Measurements from ENCODE around the gene HTR4.

Gene HTR4

GRCh38 chr5:148607406-148607805, 46.9 kb downstream of the HTR4 start:
- no peak for DNase-seq (ENCODE audit: low spot score)

GRCh38 chr5:148606296-148606695, 48.0 kb downstream of the HTR4 start:
- no peak for DNase-seq (ENCODE audit: low spot score)

GRCh38 chr5:148599187-148599586, 55.1 kb downstream of the HTR4 start:
- DNase-seq (ENCODE audit: low spot score) = no peak

- no peak for DNase-seq (ENCODE audit: low spot score)
Observed at GRCh38 chr5:148595697-148596096, 58.6 kb downstream of the HTR4 start.

GRCh38 chr5:148586796-148587195, 67.5 kb downstream of the HTR4 start:
- no peak for DNase-seq (ENCODE audit: low spot score)

GRCh38 chr5:148585988-148586387, 68.3 kb downstream of the HTR4 start:
- DNase-seq (ENCODE audit: low spot score) = no peak

- DNase-seq (ENCODE audit: low spot score) = no peak
Observed at GRCh38 chr5:148584103-148584502, 70.2 kb downstream of the HTR4 start.

- no peak for DNase-seq (ENCODE audit: low spot score)
Observed at GRCh38 chr5:148583421-148583965, 70.8 kb downstream of the HTR4 start.

- no peak for DNase-seq (ENCODE audit: low spot score)
Observed at GRCh38 chr5:148574167-148574566, 80.2 kb downstream of the HTR4 start.

GRCh38 chr5:148573374-148573773, 81.0 kb downstream of the HTR4 start:
- no peak for DNase-seq (ENCODE audit: low spot score)

GRCh38 chr5:148569948-148570347, 84.4 kb downstream of the HTR4 start:
- DNase-seq (ENCODE audit: low spot score) = no peak

- DNase-seq (ENCODE audit: low spot score) = no peak
Observed at GRCh38 chr5:148565148-148565547, 89.2 kb downstream of the HTR4 start.

- no peak for DNase-seq (ENCODE audit: low spot score)
Observed at GRCh38 chr5:148563021-148563420, 91.3 kb downstream of the HTR4 start.

- no peak for DNase-seq (ENCODE audit: low spot score)
Observed at GRCh38 chr5:148561801-148562311, 92.5 kb downstream of the HTR4 start.

- no peak for DNase-seq (ENCODE audit: low spot score)
Observed at GRCh38 chr5:148559461-148559860, 94.9 kb downstream of the HTR4 start.

- DNase-seq (ENCODE audit: low spot score) = no peak
Observed at GRCh38 chr5:148558892-148559291, 95.4 kb downstream of the HTR4 start.

- DNase-seq (ENCODE audit: low spot score) = no peak
Observed at GRCh38 chr5:148556835-148557234, 97.5 kb downstream of the HTR4 start.

GRCh38 chr5:148554621-148555020, 99.7 kb downstream of the HTR4 start:
- DNase-seq (ENCODE audit: low spot score) = no peak

- no peak for DNase-seq (ENCODE audit: low spot score)
Observed at GRCh38 chr5:148543727-148544126, 110.6 kb downstream of the HTR4 start.

- DNase-seq (ENCODE audit: low spot score) = peak; percentile 69
Observed at GRCh38 chr5:148542812-148543211, 111.5 kb downstream of the HTR4 start.

GRCh38 chr5:148541054-148541835, 113.1 kb downstream of the HTR4 start:
- DNase-seq (ENCODE audit: low spot score) = no peak

GRCh38 chr5:148540647-148541046, 113.7 kb downstream of the HTR4 start:
- DNase-seq (ENCODE audit: low spot score) = no peak

- no peak for DNase-seq (ENCODE audit: low spot score)
Observed at GRCh38 chr5:148539851-148540250, 114.5 kb downstream of the HTR4 start.

- DNase-seq (ENCODE audit: low spot score) = no peak
Observed at GRCh38 chr5:148535190-148535589, 119.1 kb downstream of the HTR4 start.

Measured in AG08395 (cell line).